Measurements from ENCODE around the gene ORC6. TPM values are rescaled to one million over a fixed set of nuclear protein-coding genes. Genes with fewer than 3 reads are reported as not detected.

The ORC6 gene
- polyA plus RNA-seq, 3 donors = 0.21 to 1.5 (median 0.31) TPM

GRCh38 chr16:46700048-46700447 is 10.6 kb downstream of the ORC6 start:
- no peaks in the 10 kb centered on the region for H4K20me1 ChIP-seq (ENCODE audit: insufficient read depth, low read length)
- no peaks in the 10 kb centered on the region for H3K79me2 ChIP-seq (ENCODE audit: insufficient read depth, low read length)
- H3K27ac ChIP-seq (ENCODE audit: low read depth in 1 of 2, low read length in 2 of 2) = no peak overlapping the region
- H3K4me1 Mint-ChIP-seq = no peaks in the 10 kb centered on the region
- peaks cover 16 to 32% of the 10 kb centered on the region in 2 donors for H3K36me3 Mint-ChIP-seq
- H3K27me3 ChIP-seq (ENCODE audit: control insufficient read depth in 2 of 2, insufficient read depth in 2 of 2, low read length in 2 of 2) = no peaks in the 10 kb centered on the region
- DNase-seq = no peak
- no CpG with 5 or more reads among the region's 3 CpGs for WGBS (ENCODE audit: insufficient coverage)
- no peak overlapping the region for H3K4me3 ChIP-seq (replicated peaks in 1 of 3; ENCODE audit: low read depth in 2 of 3, low read length in 3 of 3)
- peaks cover 0 to 3% (median 0%) of the 10 kb centered on the region in 7 donors for H3K9me3 Mint-ChIP-seq
- no peak overlapping the region for H3K27ac Mint-ChIP-seq
- intact Hi-C loops (cut with micrococcal nuclease) = no loop called here
- no peak overlapping the region for H3K9ac ChIP-seq (ENCODE audit: insufficient read depth, low read length, poor library complexity, severe bottlenecking)
- no peak overlapping the region for H3K4me2 ChIP-seq (replicated peaks; ENCODE audit: extremely low read depth, low read length, poor library complexity, severe bottlenecking)
- no peak overlapping the region for H3K4me3 Mint-ChIP-seq
- no peaks in the 10 kb centered on the region for H3K4me1 ChIP-seq (ENCODE audit: control insufficient read depth in 1 of 2, insufficient read depth in 2 of 2, low read length in 2 of 2)
- no peak for TF ChIP-seq CTCF (IDR thresholded peaks at IDR 0.05)
- no peaks in the 10 kb centered on the region for H3K9me3 ChIP-seq (replicated peaks in 1 of 2; ENCODE audit: control insufficient read depth in 1 of 2, insufficient read depth in 1 of 2, low read length in 2 of 2)
- no peak overlapping the region for H2AFZ ChIP-seq (ENCODE audit: insufficient read depth, low read depth, low read length, poor library complexity, severe bottlenecking)
- peaks cover 6 to 37% of the 10 kb centered on the region in 2 donors for H3K36me3 ChIP-seq (replicated peaks in 1 of 2; ENCODE audit: control insufficient read depth in 1 of 2, insufficient read depth in 2 of 2, low read length in 2 of 2)
- H3K27me3 Mint-ChIP-seq (ENCODE audit: low read depth in 3 of 3) = peaks cover 0 to 6% (median 0%) of the 10 kb centered on the region in 3 donors

GRCh38 chr16:46701615-46702014 is 12.2 kb downstream of the ORC6 start:
- Histone ChIP-seq H3K4me2 (replicated peaks; ENCODE audit: extremely low read depth, low read length, poor library complexity, severe bottlenecking) (no peak overlapping the region), H3K27ac (ENCODE audit: low read depth in 1 of 2, low read length in 2 of 2) (no peak overlapping the region), H2AFZ (ENCODE audit: insufficient read depth, low read depth, low read length, poor library complexity, severe bottlenecking) (no peak overlapping the region), H3K4me3 (replicated peaks in 1 of 3; ENCODE audit: low read depth in 2 of 3, low read length in 3 of 3) (no peak overlapping the region), H3K4me1 (ENCODE audit: control insufficient read depth in 1 of 2, insufficient read depth in 2 of 2, low read length in 2 of 2) (no peaks in the 10 kb centered on the region), H3K27me3 (ENCODE audit: control insufficient read depth in 2 of 2, insufficient read depth in 2 of 2, low read length in 2 of 2) (no peaks in the 10 kb centered on the region), H3K36me3 (replicated peaks in 1 of 2; ENCODE audit: control insufficient read depth in 1 of 2, insufficient read depth in 2 of 2, low read length in 2 of 2) (peaks cover 6 to 22% of the 10 kb centered on the region in 2 donors), H4K20me1 (ENCODE audit: insufficient read depth, low read length) (no peaks in the 10 kb centered on the region), H3K9me3 (replicated peaks in 1 of 2; ENCODE audit: control insufficient read depth in 1 of 2, insufficient read depth in 1 of 2, low read length in 2 of 2) (no peaks in the 10 kb centered on the region), H3K9ac (ENCODE audit: insufficient read depth, low read length, poor library complexity, severe bottlenecking) (no peak overlapping the region), H3K79me2 (ENCODE audit: insufficient read depth, low read length) (no peaks in the 10 kb centered on the region)
- Mint-ChIP-seq H3K4me1 (no peaks in the 10 kb centered on the region), H3K27ac (no peak overlapping the region), H3K4me3 (no peak overlapping the region), H3K9me3 (peaks cover 0 to 3% (median 0%) of the 10 kb centered on the region in 7 donors), H3K36me3 (peaks cover 11 to 18% of the 10 kb centered on the region in 2 donors), H3K27me3 (ENCODE audit: low read depth in 3 of 3) (peaks cover 0 to 3% (median 0%) of the 10 kb centered on the region in 3 donors)
- DNase-seq = no peak
- TF ChIP-seq CTCF (IDR thresholded peaks at IDR 0.05) = no peak
- intact Hi-C loops (cut with micrococcal nuclease) = no loop called here
- WGBS (ENCODE audit: insufficient coverage) = no CpG with 5 or more reads among the region's 4 CpGs

All from CD14-positive monocyte (primary cell).